Measurements from ENCODE around the gene TEX26.

GRCh38 chr13:31014456-31014855 lies 82.0 kb downstream of the TEX26 start:
- TF ChIP-seq, protein P1, sequence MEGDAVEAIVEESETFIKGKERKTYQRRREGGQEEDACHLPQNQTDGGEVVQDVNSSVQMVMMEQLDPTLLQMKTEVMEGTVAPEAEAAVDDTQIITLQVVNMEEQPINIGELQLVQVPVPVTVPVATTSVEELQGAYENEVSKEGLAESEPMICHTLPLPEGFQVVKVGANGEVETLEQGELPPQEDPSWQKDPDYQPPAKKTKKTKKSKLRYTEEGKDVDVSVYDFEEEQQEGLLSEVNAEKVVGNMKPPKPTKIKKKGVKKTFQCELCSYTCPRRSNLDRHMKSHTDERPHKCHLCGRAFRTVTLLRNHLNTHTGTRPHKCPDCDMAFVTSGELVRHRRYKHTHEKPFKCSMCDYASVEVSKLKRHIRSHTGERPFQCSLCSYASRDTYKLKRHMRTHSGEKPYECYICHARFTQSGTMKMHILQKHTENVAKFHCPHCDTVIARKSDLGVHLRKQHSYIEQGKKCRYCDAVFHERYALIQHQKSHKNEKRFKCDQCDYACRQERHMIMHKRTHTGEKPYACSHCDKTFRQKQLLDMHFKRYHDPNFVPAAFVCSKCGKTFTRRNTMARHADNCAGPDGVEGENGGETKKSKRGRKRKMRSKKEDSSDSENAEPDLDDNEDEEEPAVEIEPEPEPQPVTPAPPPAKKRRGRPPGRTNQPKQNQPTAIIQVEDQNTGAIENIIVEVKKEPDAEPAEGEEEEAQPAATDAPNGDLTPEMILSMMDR (IDR thresholded peaks at IDR 0.05; ENCODE audit: low read length), result no peak
- no peak for TF ChIP-seq EZH2phosphoT487 (IDR thresholded peaks at IDR 0.05; ENCODE audit: low read length)
- no peak for TF ChIP-seq EZH2 (optimal IDR thresholded peaks at IDR 0.05; ENCODE audit: low read depth, low read length)

Measured in MM.1S (cell line).